ENCODE measurements around the gene NOL11.
A peak's percentile ranks its signal among the peaks of the same experiment; 100 is the strongest.

NOL11 gene

DNA sequence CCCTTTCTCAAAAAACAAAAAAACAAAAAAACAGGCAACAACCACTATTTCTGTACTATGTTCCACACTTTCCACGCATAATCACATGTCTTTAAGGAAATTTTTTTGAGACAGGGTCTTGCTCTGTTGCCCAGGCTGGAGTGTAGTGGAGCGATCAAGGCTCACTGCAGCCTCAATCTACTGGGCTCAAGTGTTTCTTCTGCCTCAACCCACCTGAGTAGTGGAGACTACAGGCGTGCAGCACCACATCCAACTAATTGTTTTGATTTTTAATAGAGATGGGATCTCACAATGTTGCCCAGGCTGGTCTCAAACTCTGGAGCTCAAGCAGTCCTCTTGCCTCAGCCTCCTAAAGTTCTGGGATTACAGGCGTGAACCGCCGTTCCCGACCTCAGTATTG lies 54.9 kb downstream of the NOL11 start:
- TF ChIP-seq, protein P1, sequence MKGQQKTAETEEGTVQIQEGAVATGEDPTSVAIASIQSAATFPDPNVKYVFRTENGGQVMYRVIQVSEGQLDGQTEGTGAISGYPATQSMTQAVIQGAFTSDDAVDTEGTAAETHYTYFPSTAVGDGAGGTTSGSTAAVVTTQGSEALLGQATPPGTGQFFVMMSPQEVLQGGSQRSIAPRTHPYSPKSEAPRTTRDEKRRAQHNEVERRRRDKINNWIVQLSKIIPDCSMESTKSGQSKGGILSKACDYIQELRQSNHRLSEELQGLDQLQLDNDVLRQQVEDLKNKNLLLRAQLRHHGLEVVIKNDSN (IDR thresholded peaks at IDR 0.05), result no peak
- TF ChIP-seq FOXM1 (IDR thresholded peaks at IDR 0.05; ENCODE audit: borderline replicate concordance, low read depth), result no peak
- TF ChIP-seq, protein P2, sequence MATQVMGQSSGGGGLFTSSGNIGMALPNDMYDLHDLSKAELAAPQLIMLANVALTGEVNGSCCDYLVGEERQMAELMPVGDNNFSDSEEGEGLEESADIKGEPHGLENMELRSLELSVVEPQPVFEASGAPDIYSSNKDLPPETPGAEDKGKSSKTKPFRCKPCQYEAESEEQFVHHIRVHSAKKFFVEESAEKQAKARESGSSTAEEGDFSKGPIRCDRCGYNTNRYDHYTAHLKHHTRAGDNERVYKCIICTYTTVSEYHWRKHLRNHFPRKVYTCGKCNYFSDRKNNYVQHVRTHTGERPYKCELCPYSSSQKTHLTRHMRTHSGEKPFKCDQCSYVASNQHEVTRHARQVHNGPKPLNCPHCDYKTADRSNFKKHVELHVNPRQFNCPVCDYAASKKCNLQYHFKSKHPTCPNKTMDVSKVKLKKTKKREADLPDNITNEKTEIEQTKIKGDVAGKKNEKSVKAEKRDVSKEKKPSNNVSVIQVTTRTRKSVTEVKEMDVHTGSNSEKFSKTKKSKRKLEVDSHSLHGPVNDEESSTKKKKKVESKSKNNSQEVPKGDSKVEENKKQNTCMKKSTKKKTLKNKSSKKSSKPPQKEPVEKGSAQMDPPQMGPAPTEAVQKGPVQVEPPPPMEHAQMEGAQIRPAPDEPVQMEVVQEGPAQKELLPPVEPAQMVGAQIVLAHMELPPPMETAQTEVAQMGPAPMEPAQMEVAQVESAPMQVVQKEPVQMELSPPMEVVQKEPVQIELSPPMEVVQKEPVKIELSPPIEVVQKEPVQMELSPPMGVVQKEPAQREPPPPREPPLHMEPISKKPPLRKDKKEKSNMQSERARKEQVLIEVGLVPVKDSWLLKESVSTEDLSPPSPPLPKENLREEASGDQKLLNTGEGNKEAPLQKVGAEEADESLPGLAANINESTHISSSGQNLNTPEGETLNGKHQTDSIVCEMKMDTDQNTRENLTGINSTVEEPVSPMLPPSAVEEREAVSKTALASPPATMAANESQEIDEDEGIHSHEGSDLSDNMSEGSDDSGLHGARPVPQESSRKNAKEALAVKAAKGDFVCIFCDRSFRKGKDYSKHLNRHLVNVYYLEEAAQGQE (IDR thresholded peaks at IDR 0.05; ENCODE audit: low read depth), result no peak
- no peak for TF ChIP-seq TAF1 (IDR thresholded peaks at IDR 0.05; ENCODE audit: low read depth)
- TF ChIP-seq ZBTB7A (IDR thresholded peaks at IDR 0.05; ENCODE audit: low read depth), result no peak
- TF ChIP-seq TEAD4 (IDR thresholded peaks at IDR 0.05), result no peak
- TF ChIP-seq RAD21 (IDR thresholded peaks at IDR 0.05; ENCODE audit: low read depth), result no peak
- no peak for TF ChIP-seq TCF12 (IDR thresholded peaks at IDR 0.05; ENCODE audit: low read depth)
- TF ChIP-seq EP300 (IDR thresholded peaks at IDR 0.05; ENCODE audit: borderline replicate concordance), result no peak
- no peak for TF ChIP-seq YY1 (IDR thresholded peaks at IDR 0.05; ENCODE audit: low read depth)
- TF ChIP-seq CEBPB (IDR thresholded peaks at IDR 0.05), result no peak
- TF ChIP-seq NFIC (IDR thresholded peaks at IDR 0.05), result no peak
- TF ChIP-seq EGR1 (IDR thresholded peaks at IDR 0.05), result no peak
- TF ChIP-seq, protein P3, sequence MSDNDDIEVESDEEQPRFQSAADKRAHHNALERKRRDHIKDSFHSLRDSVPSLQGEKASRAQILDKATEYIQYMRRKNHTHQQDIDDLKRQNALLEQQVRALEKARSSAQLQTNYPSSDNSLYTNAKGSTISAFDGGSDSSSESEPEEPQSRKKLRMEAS (IDR thresholded peaks at IDR 0.05), result no peak
- no peak for TF ChIP-seq CREB1 (IDR thresholded peaks at IDR 0.05; ENCODE audit: low read depth)

DNA sequence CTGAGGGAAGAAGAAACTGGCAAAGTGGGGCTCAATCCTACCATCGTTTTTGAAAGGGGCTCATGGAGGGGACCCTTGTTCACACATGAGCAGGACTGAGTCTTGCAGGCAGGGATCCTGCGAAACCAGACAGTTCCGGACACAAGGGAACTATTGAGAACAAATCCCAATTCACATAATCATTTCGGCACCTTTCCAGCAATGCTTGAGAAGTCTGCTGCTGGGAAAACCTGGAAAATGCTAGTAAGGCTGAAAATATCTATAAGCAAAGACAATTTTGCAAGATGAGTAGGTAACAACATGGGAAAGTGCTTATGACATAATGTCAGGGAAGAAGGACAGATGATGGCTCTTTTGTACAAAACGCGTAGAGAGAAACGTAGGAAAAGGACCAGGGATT lies 55.5 kb downstream of the NOL11 start:
- no peak for TF ChIP-seq CREB1 (IDR thresholded peaks at IDR 0.05; ENCODE audit: low read depth)
- TF ChIP-seq TCF12 (IDR thresholded peaks at IDR 0.05; ENCODE audit: low read depth), result no peak
- TF ChIP-seq, protein P3 (IDR thresholded peaks at IDR 0.05), result no peak
- TF ChIP-seq YY1 (IDR thresholded peaks at IDR 0.05; ENCODE audit: low read depth), result no peak

DNA sequence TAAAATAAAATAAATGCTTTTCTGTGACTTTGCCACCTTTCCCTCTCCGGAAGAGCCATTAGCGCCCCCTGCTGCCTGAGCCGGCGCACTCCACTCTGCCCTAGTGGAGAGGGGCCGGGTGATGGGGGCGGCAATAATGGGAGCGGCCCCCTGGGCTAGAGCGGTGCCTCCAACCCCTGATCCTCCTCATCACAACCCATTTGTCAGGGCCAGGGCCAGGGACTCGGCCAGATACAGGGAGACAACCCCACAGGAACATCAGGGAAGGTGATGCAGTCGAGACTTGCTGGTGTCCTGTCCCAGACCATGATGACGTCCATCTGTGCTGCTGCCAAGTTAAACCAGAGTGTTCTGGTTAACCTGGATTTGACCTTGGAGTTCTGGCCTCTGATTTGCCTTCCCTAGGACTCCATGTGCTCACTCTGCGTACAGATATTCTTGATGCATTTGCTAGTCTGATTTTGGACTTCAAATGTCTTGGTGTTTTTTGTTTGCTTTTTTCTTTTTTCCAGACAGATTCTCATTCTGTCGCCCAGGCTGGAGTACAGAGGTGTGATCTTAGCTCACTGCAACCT lies 61.4 kb downstream of the NOL11 start:
- TF ChIP-seq TCF12 (IDR thresholded peaks at IDR 0.05; ENCODE audit: low read depth), result no peak
- no peak for TF ChIP-seq YY1 (IDR thresholded peaks at IDR 0.05; ENCODE audit: low read depth)
- TF ChIP-seq CEBPB (IDR thresholded peaks at IDR 0.05), result no peak
- TF ChIP-seq, protein P1 (IDR thresholded peaks at IDR 0.05), result no peak
- peak; percentile 65 for TF ChIP-seq RAD21 (IDR thresholded peaks at IDR 0.05; ENCODE audit: low read depth)
- TF ChIP-seq, protein P3 (IDR thresholded peaks at IDR 0.05), result no peak
- no peak for TF ChIP-seq TEAD4 (IDR thresholded peaks at IDR 0.05)
- TF ChIP-seq ZBTB7A (IDR thresholded peaks at IDR 0.05; ENCODE audit: low read depth), result peak; percentile 91
- TF ChIP-seq EP300 (IDR thresholded peaks at IDR 0.05; ENCODE audit: borderline replicate concordance), result no peak

DNA sequence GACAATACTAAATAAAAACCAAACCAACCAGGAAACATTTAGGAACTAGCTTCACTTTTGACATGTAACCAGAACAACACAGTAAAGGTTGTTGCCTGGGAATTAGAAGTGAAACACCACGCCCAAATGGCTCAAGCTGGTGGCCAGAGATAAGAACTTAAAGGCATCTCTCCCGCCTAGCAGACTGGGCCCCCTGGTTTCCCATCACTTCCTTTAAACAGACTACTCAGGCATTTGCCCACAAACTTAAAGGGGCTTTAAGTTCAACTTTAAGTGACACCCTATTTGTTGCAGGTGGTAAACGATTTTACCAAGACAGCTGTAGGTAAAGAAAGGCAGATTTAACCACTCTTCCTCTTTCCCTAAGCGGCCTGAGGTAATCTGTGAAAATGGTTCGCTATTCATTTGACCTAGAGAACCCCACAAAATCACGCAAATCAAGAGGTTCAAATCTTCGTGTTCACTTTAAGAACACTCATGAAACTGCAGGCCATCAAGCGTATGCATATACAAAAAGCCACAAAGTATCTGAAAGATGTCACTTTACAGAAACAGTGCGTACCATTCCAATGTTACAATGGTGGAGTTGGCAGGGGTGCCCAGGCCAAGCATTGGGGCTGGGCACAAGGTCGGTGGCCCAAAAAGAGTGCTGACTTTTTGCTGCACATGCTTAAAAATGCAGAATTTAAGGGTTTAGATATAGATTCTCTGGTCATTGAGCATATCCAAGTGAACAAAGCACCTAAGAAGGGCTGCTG lies 66.8 kb downstream of the NOL11 start:
- TF ChIP-seq YY1 (IDR thresholded peaks at IDR 0.05; ENCODE audit: low read depth) (no peak), EP300 (IDR thresholded peaks at IDR 0.05; ENCODE audit: borderline replicate concordance) (no peak), FOXM1 (IDR thresholded peaks at IDR 0.05; ENCODE audit: borderline replicate concordance, low read depth) (no peak), EGR1 (IDR thresholded peaks at IDR 0.05) (no peak), ZBTB7A (IDR thresholded peaks at IDR 0.05; ENCODE audit: low read depth) (no peak), CREB1 (IDR thresholded peaks at IDR 0.05; ENCODE audit: low read depth) (no peak), TEAD4 (IDR thresholded peaks at IDR 0.05) (no peak), NFIC (IDR thresholded peaks at IDR 0.05) (no peak), CEBPB (IDR thresholded peaks at IDR 0.05) (no peak), TAF1 (IDR thresholded peaks at IDR 0.05; ENCODE audit: low read depth) (no peak), TCF12 (IDR thresholded peaks at IDR 0.05; ENCODE audit: low read depth) (no peak), RAD21 (IDR thresholded peaks at IDR 0.05; ENCODE audit: low read depth) (no peak)
- TF ChIP-seq, protein P1 (IDR thresholded peaks at IDR 0.05), result no peak
- TF ChIP-seq, protein P3 (IDR thresholded peaks at IDR 0.05), result no peak
- TF ChIP-seq, protein P2 (IDR thresholded peaks at IDR 0.05; ENCODE audit: low read depth), result no peak
